H9 (cell line): ENCODE results near the gene RYR3. TPM values are rescaled to one million over a fixed set of nuclear protein-coding genes. Genes with fewer than 3 reads are reported as not detected.

Experiments
- DNase-seq: peaks from one replicate; pipeline ENCODE4 v3.0.0-alpha.2; 2017
- H2AFZ ChIP-seq: one replicate; pipeline ENCODE4 v1.6.1; 2013; ENCODE audit warnings: mild to moderate bottlenecking, low read length, control low read depth, moderate library complexity
- H2AK5ac ChIP-seq: 2 replicates; pipeline ENCODE4 v1.6.1; 2013; ENCODE audit warnings: low read length, control low read depth, mixed read lengths; ENCODE audit not compliant: insufficient read length
- H2BK120ac ChIP-seq: one replicate; pipeline ENCODE4 v1.6.1; 2013; ENCODE audit warnings: low read depth, mild to moderate bottlenecking, low read length, control low read depth, inconsistent platforms; ENCODE audit not compliant: poor library complexity, severe bottlenecking
- H2BK12ac ChIP-seq: 2 replicates; pipeline ENCODE4 v1.6.1; 2013; ENCODE audit warnings: low read length, control low read depth, mixed read lengths, low read depth; ENCODE audit not compliant: insufficient read length
- H2BK15ac ChIP-seq: 2 replicates; pipeline ENCODE4 v1.6.1; 2013; ENCODE audit warnings: low read depth, low read length, control low read depth
- H2BK20ac ChIP-seq: one replicate; pipeline ENCODE4 v1.6.1; 2013; ENCODE audit warnings: low read depth, mild to moderate bottlenecking, low read length, control low read depth, inconsistent platforms; ENCODE audit not compliant: poor library complexity, severe bottlenecking
- H2BK5ac ChIP-seq: 2 replicates; pipeline ENCODE4 v1.6.1; 2013; ENCODE audit warnings: low read length, control low read depth, mixed read lengths; ENCODE audit not compliant: insufficient read length
- H3K14ac ChIP-seq: 2 replicates; pipeline ENCODE4 v1.6.1; 2013; ENCODE audit warnings: low read length, control low read depth; ENCODE audit not compliant: insufficient read depth
- H3K18ac ChIP-seq: 2 replicates; pipeline ENCODE4 v1.6.1; 2013; ENCODE audit warnings: low read depth, mild to moderate bottlenecking, mixed read lengths, low read length, control low read depth; ENCODE audit not compliant: insufficient read length
- H3K23ac ChIP-seq: 2 replicates; pipeline ENCODE4 v1.6.1; 2013; ENCODE audit warnings: low read length, control low read depth, mixed read lengths, low read depth; ENCODE audit not compliant: insufficient read length
- H3K23me2 ChIP-seq: 2 replicates; pipeline ENCODE4 v1.6.1; 2013; ENCODE audit warnings: low read depth, mild to moderate bottlenecking, mixed read lengths, low read length, control low read depth; ENCODE audit not compliant: insufficient read length, poor library complexity, severe bottlenecking
- H3K27ac ChIP-seq: 2 replicates; pipeline ENCODE4 v1.5.1; 2013; ENCODE audit warnings: low read length, control low read depth, mixed read lengths, low read depth; ENCODE audit not compliant: insufficient read length
- H3K27me3 ChIP-seq: 2 replicates; pipeline ENCODE4 v1.6.1; 2013; ENCODE audit warnings: low read length, control low read depth, inconsistent platforms; ENCODE audit not compliant: insufficient read depth
- H3K4ac ChIP-seq: 2 replicates; pipeline ENCODE4 v1.6.1; 2013; ENCODE audit warnings: low read depth, mild to moderate bottlenecking, control low read depth, inconsistent platforms, low read length, moderate library complexity
- H3K4me1 ChIP-seq: 2 replicates; pipeline ENCODE4 v1.6.1; 2013; ENCODE audit warnings: low read length, control low read depth, inconsistent platforms; ENCODE audit not compliant: insufficient read depth
- H3K4me2 ChIP-seq: 2 replicates; pipeline ENCODE4 v1.6.1; 2013; ENCODE audit warnings: low read length, control low read depth, mixed read lengths; ENCODE audit not compliant: insufficient read length, insufficient read depth
- H3K56ac ChIP-seq: 2 replicates; pipeline ENCODE4 v1.6.1; 2013; ENCODE audit warnings: low read depth, mild to moderate bottlenecking, mixed read lengths, low read length, control low read depth; ENCODE audit not compliant: insufficient read length
- H3K79me1 ChIP-seq: 2 replicates; pipeline ENCODE4 v1.6.1; 2013; ENCODE audit warnings: low read depth, mild to moderate bottlenecking, moderate library complexity, low read length, control low read depth, inconsistent platforms; ENCODE audit not compliant: insufficient read depth, poor library complexity, severe bottlenecking
- H3K79me2 ChIP-seq: 2 replicates; pipeline ENCODE4 v1.6.1; 2013; ENCODE audit warnings: low read length, control low read depth, inconsistent platforms; ENCODE audit not compliant: insufficient read depth
- H3K9ac ChIP-seq: 2 replicates; pipeline ENCODE4 v1.6.1; 2013; ENCODE audit warnings: low read length, control low read depth, mixed read lengths; ENCODE audit not compliant: insufficient read length; ENCODE audit errors: extremely low read depth
- H3K9me3 ChIP-seq: one replicate; pipeline ENCODE4 v1.6.1; 2013; ENCODE audit warnings: low read depth, low read length, inconsistent platforms; ENCODE audit not compliant: control insufficient read depth
- H3T11ph ChIP-seq: one replicate; pipeline ENCODE4 v1.6.1; 2013; ENCODE audit warnings: mild to moderate bottlenecking, low read length, control low read depth, inconsistent platforms
- H4K20me1 ChIP-seq: one replicate; pipeline ENCODE4 v1.6.1; 2013; ENCODE audit not compliant: control insufficient read depth, insufficient read length, insufficient read depth
- H4K5ac ChIP-seq: 2 replicates; pipeline ENCODE4 v1.6.1; 2013; ENCODE audit warnings: low read depth, mild to moderate bottlenecking, mixed read lengths, low read length, control low read depth; ENCODE audit not compliant: insufficient read length
- H4K8ac ChIP-seq: replicated peaks from 2 replicates; pipeline ENCODE4 v1.6.1; 2013; ENCODE audit warnings: low read length, control low read depth, mixed read lengths, low read depth; ENCODE audit not compliant: insufficient read length
- H4K91ac ChIP-seq: 2 replicates; pipeline ENCODE4 v1.6.1; 2013; ENCODE audit warnings: low read depth, mild to moderate bottlenecking, moderate library complexity, mixed read lengths, low read length, control low read depth; ENCODE audit not compliant: insufficient read length
- H3K27ac Mint-ChIP-seq, 3 experiments: 2 replicates in 2 of 3; 3 replicates in 1 of 3; pipeline ENCODE4 v1.8.0; 2020 to 2021; ENCODE audit warnings: mixed read lengths in 3 of 3, mild to moderate bottlenecking in 1 of 3, moderate library complexity in 1 of 3
- H3K27me3 Mint-ChIP-seq: 2 replicates; pipeline ENCODE4 v1.8.0; 2021; ENCODE audit warnings: low read depth, mild to moderate bottlenecking, moderate library complexity, mixed read lengths
- H3K36me3 Mint-ChIP-seq, 3 experiments: 2 replicates in 2 of 3; 3 replicates in 1 of 3; pipeline ENCODE4 v1.8.0; 2020 to 2021; ENCODE audit warnings: low read depth in 3 of 3, mixed read lengths in 3 of 3; ENCODE audit not compliant: insufficient read depth in 1 of 3
- H3K4me1 Mint-ChIP-seq, 2 experiments: 2 replicates each; pipeline ENCODE4 v1.8.0; 2020; ENCODE audit warnings: mixed read lengths in 2 of 2
- H3K4me3 Mint-ChIP-seq, 2 experiments: 2 replicates in 1 of 2; 3 replicates in 1 of 2; pipeline ENCODE4 v1.8.0; 2020 to 2021; ENCODE audit warnings: mild to moderate bottlenecking in 2 of 2, mixed read lengths in 2 of 2, moderate library complexity in 1 of 2
- H3K9me3 Mint-ChIP-seq, 2 experiments: 2 replicates in 1 of 2; 3 replicates in 1 of 2; pipeline ENCODE4 v1.8.0; 2020; ENCODE audit warnings: mild to moderate bottlenecking in 2 of 2, mixed read lengths in 2 of 2, moderate library complexity in 1 of 2
- CTCF ChIP-seq: fragments of 200-600 bp; sonication (generic); conservative IDR thresholded peaks from 3 replicates; pipeline ENCODE4 v1.8.0; 2021; ENCODE audit warnings: antibody characterized with exemption, mild to moderate bottlenecking
- WGBS: extraction: QIAGEN DNeasy Blood & Tissue Kit; methylation state at CpG from one replicate; pipeline ENCODE4 v1.1.7; 2013; ENCODE audit warnings: missing lambda C conversion rate, low lambda C conversion rate, mixed read lengths; ENCODE audit not compliant: insufficient read length; ENCODE audit errors: extremely low coverage; 5-methylcytosine and 5-hydroxymethylcytosine counted together
- total RNA-seq: library from RNA; stranded (reverse); gene quantifications from 2 replicates; pipeline ENCODE4 v1.2.1, GENCODE V29; 2021

RYR3 gene
- total RNA-seq, 1 experiment from 2014 or later = 0.85 TPM

DNA sequence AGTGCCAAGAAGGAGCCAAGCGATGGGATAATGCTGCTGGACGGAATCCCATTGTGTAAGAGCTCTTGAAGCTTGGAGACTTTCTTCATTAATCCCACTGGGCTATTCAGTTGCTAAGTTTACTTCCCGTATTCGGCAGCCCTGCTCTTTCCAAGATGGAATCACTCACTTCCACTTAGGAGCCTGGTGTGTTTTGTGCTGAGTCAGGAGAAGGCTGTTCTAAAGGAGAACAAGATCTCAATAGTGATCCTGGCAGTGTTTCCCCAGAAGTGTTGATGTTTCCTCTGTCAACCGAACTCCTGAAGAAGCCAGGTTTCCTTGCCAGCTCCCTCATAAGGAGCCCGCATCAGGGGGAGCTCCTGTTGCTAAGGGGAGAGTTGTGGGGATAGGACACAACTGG lies 387.4 kb downstream of the RYR3 start:
- no peaks in the 10 kb centered on the region for H3K9me3 ChIP-seq
- Mint-ChIP-seq H3K27ac (peak overlapping the region in 1 of 3 experiments; percentile 13; a peak in 1 of 7 replicates), H3K9me3 (no peaks in the 10 kb centered on the region), H3K4me3 (no peak overlapping the region), H3K36me3 (no peaks in the 10 kb centered on the region), H3K4me1 (peaks cover 14 to 18% of the 10 kb centered on the region in 2 experiments), H3K27me3 (peaks cover 7% of the 10 kb centered on the region; the same call in 1 of the 2 replicates)
- H3K9ac ChIP-seq = no peak overlapping the region
- H3K79me1 ChIP-seq = no peaks in the 10 kb centered on the region
- H3K4me2 ChIP-seq = no peak overlapping the region
- no peak overlapping the region for H3K18ac ChIP-seq
- H2AFZ ChIP-seq = no peak overlapping the region
- H3K27me3 ChIP-seq = no peaks in the 10 kb centered on the region; the same call in 1 of the 2 replicates
- H2BK20ac ChIP-seq = no peak overlapping the region
- no peak overlapping the region for H2BK12ac ChIP-seq
- H3T11ph ChIP-seq = no peak overlapping the region
- no CpG with 5 or more reads among the region's 6 CpGs for WGBS
- H3K23ac ChIP-seq = no peak overlapping the region
- H4K20me1 ChIP-seq = no peaks in the 10 kb centered on the region
- no peak for DNase-seq
- H2BK120ac ChIP-seq = no peak overlapping the region
- H4K8ac ChIP-seq = no peak overlapping the region
- H3K23me2 ChIP-seq = no peaks in the 10 kb centered on the region
- no peak overlapping the region for H4K91ac ChIP-seq
- H3K27ac ChIP-seq = no peak overlapping the region
- H2AK5ac ChIP-seq = no peak overlapping the region
- H4K5ac ChIP-seq = no peak overlapping the region
- H3K14ac ChIP-seq = no peak overlapping the region
- H3K79me2 ChIP-seq = no peaks in the 10 kb centered on the region
- H2BK5ac ChIP-seq = no peak overlapping the region
- no peaks in the 10 kb centered on the region for H3K4me1 ChIP-seq
- H3K56ac ChIP-seq = no peak overlapping the region
- no peak overlapping the region for H3K4ac ChIP-seq
- no peak overlapping the region for H2BK15ac ChIP-seq
- no peak for TF ChIP-seq CTCF
